Fibroblast of skin of abdomen (primary cell): ENCODE measurements around the gene LRRTM1.

Source experiments
- DNase-seq: peaks from one replicate; pipeline ENCODE4 v3.0.0-alpha.2; 2013

The LRRTM1 gene

GRCh38 chr2:80302314-80303005 lies 2.1 kb downstream of the LRRTM1 start:
- no peak for DNase-seq

GRCh38 chr2:80302001-80302313 lies 2.6 kb downstream of the LRRTM1 start:
- no peak for DNase-seq

DNA sequence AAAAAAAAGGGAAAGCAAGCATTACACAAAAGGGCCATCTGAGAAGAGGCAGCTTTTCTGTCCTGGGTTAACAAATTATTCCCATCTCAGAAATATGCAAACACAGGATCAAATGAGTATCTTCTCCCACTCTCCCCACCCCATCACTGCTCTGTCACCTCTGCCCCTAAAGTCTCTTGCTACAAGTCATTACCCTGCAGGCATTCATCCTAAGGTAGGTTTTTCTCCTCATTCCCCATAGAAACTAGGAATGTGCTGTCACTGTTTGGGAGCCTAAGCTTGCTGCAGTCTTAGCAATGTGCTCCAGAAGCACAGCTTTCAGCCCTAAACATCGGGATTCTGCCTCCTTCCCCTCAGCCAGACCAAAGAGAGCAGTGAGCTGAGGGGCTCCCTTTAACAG lies 3.6 kb downstream of the LRRTM1 start:
- no peak for DNase-seq

DNA sequence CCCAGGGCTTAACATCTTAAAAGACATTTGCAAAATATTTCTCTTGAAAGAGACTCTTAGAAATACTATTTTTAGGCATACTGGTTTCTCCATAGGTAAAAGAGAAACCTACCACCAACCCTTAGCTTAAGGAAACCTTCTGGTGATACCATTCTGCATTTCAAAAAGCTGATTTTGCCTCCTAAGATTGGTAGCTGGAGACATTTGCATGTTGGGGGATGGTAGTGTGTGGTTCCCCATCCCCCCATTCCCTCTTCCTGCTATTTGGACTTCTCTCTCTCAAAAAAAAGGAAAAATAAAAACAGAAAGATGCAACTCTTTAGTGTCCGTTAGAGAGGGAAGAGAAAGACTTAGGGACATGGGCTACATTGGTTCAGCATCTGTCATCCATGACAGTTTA lies 4.2 kb downstream of the LRRTM1 start:
- no peak for DNase-seq

GRCh38 chr2:80299661-80300060 lies 4.9 kb downstream of the LRRTM1 start:
- no peak for DNase-seq

- no peak for DNase-seq
These were observed 5.6 kb downstream of the LRRTM1 start for GRCh38 chr2:80298954-80299353.

DNA sequence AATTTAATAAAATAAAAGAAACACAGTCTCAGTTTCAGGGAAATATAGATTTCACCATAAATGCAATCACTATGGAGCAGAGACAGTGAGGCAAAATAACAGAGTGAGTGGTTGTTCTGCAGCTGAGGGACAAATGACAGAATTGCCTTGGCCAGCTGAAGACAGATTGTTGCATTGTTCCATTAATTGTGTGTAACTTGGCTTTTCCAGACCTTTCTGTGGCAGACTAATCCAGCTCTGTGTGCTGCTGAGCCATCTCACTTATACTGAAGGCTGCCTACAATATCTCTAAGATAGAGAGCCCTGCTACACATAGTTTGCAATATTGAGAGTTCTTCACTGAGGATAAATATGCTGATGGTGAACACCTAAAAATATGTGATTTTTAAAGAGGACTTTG lies 11.5 kb downstream of the LRRTM1 start:
- DNase-seq = no peak

GRCh38 chr2:80292474-80292873 lies 12.1 kb downstream of the LRRTM1 start:
- no peak for DNase-seq

DNA sequence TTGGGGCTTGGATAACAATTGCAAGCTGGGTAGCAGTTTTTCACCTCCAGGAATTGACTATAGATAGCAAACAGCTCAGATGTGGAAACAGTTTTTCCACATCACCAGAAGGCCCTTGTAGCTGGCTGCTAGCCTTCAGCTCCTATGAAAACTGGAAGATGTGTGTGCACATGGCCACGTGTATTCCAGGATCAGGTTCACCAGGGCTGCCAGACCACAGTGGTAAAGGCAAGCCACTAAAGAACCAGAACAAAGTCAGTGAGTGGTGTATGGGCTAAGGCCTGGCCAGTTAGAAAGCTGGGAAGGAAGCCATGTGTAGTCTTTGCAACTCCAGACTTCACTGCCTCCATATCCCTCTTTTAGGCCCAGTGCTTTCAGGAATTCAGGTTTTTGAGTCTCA lies 12.9 kb downstream of the LRRTM1 start:
- DNase-seq = no peak

DNA sequence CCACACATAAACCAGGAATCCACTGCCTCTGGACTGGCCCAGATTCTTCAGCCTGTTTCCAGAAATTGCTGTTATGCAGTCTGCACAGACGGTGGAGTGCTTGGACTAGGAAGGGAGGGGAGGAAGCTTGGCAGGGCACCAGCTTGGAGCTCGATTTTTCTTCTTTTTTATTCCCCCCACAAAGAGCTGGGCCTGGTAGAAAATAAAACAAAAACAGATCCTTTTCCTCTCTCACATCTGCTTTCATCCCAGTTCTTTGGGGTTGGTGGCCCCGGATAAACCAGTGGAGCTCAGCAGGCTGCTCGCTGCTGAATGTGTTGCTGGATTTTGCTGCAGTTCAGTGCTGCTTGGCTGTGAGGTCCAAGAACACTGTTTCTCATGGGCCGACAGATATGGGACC lies 16.0 kb downstream of the LRRTM1 start:
- peak; percentile 31 for DNase-seq

GRCh38 chr2:80281049-80281448 lies 23.5 kb downstream of the LRRTM1 start:
- no peak for DNase-seq

DNA sequence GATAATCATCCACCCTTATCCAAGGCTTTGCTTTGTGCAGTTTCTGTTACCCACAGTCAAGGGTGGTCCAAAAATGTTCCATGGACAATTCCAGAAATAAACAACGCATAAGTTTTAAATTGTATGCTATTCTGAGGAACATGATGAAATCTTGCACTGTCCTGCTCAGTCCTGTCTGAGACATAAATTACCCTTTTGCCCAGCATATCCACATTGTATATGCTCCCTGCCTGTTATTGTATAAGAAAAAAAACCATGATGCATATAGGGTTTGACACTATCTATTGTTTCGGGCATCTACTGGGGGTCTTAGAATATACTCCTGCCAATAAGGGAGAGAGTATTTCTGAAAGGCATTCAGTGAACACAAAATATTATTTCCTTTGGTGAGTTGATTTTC lies 24.0 kb downstream of the LRRTM1 start:
- no peak for DNase-seq

- DNase-seq = no peak
These were observed 34.7 kb downstream of the LRRTM1 start for GRCh38 chr2:80269806-80270205.

DNA sequence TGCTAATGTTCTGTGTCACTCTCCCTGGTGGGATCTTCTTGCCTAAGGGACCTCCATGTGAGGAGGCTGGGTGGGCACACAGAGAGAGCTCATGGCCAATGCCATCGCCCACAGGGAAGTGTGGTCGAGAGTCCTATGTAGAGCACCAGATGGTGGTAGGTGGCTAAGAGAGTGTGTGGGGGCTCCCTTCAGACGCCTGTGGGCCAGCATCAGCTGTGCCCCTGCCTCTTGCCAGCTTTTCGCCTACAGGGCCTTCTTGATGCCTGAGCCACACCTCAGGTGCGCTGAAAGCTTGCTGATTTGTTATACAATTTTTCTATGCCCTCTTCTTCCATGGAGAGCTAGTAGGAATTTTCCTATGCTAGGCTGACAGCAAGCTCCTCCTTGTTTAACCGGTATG lies 38.3 kb downstream of the LRRTM1 start:
- DNase-seq = no peak

DNA sequence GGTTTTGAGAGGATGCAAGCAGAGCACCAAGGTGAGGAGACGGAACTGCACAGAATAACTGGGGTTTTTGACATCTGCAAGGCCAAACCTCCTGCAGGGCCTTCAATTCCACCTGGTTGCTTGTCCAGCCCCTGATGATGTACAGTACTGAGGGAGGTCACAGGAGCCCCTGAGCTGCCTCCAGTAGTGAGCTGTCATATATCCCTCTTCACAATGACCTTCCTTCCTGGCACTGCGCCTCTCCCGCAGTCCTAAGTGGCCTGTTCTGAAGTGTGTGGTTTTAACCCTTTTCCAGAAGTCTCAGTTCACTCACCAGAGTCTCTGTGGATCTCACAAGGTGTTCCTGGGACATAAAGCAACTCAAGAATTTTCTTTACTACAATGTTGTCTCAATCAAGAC lies 45.3 kb downstream of the LRRTM1 start:
- DNase-seq = no peak

DNA sequence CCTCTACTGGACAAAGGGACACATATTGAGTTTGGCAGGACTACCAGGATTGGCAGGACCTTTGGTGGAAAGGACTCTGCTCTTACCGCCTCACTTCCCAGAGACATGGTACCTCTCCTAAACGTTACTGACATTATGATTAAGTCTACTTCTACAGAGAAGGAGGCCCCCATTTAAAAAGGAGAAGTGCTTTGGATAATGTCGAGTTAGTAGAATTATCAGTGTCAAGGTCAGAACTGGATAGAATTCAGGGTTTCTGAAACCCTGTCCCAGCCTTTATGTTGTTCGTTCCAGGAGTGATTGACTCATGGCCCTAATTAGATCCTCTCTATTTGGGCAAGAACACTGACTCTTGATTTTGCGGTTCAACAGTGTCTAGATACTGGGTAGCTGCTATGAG lies 45.8 kb downstream of the LRRTM1 start:
- no peak for DNase-seq

GRCh38 chr2:80258341-80258740 lies 46.2 kb downstream of the LRRTM1 start:
- no peak for DNase-seq

GRCh38 chr2:80257450-80257849 lies 47.1 kb downstream of the LRRTM1 start:
- DNase-seq = no peak

DNA sequence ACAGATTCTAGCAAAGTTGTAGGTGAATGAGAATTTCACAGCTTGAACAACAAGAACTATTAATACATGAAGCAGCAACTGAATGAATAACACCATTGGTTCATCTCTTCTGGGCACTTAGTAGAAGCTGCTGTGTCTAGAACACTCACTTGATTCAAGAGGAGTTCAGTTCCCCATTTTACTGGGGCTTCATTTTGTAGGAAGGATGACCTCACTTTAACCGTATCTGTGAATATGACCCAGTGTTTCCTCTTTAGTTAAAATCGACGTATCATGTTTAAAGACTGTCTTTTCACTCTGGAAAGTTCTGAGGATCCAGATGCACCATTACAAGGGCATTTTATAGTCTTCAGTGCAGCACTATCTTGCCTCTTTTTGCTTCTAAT lies 47.8 kb downstream of the LRRTM1 start:
- DNase-seq = no peak

DNA sequence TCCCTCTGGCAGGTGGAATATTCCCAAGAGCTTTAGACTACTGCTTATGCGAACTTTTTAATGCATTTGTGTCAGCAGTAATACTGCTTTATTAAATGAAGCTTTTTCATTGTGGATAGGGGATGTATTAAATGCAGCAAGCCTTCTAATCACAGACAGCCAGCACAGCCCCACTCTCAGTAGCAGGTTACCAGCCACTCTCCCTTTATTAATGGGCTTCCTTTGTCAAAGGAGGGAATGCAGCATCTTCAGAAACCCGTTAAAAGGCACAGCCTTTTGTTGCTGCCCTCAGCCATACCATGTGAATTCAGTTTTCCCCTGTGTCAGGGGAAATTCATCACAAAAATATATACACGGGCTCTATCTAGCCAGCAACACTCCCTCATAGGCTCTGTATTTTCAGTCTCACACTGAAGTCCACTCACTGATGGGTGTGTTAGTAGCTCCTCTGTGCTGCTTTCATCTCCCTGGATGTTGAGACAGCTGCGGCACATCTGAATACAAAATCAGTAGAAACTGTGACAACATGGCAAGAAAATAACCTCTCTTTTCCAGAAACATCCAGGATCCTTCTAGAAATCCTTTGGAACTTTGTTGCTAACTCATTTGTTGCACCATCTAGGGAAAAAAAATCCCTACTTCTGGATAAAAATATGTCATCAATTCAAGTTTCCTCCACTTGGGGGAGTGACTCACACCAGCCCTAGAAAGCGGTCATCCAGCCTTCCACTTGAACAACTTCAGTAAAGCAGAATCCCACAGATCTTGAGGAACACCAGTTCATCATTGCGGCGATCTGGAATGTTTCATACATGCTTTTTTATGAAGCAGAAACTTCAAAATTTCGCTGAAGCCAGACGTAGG lies 48.4 kb downstream of the LRRTM1 start:
- peak; percentile 25 for DNase-seq

GRCh38 chr2:80252294-80252986 lies 52.1 kb downstream of the LRRTM1 start:
- DNase-seq = no peak
